GM10248 (cell line): Measurements from ENCODE around the gene LIPT1.

Source experiments
- CTCF ChIA-PET: fragments of 300-600 bp; sonication (Branson Sonifier 250); formaldehyde crosslinking; extraction: SDS; loops from one replicate; lab custom pipeline; 2021; ENCODE audit warnings: antibody characterized with exemption; lab: Yijun Ruan, JAX
- POLR2A ChIA-PET: fragments of 350-650 bp; sonication (Branson Sonifier 250); formaldehyde crosslinking; extraction: SDS; loops from one replicate; lab custom pipeline; 2020; ENCODE audit warnings: antibody characterized with exemption; lab: Yijun Ruan, JAX
- DNase-seq: peaks from one replicate; pipeline ENCODE4 v3.0.0; 2012; ENCODE audit errors: extremely low spot score
- TF ChIP-seq, protein P1 (sequence below): IDR thresholded peaks from 2 replicates; pipeline ENCODE4 v1.5.1; 2012; ENCODE audit warnings: mild to moderate bottlenecking, low read depth; ENCODE audit errors: extremely low read depth, missing control alignments, control extremely low read depth

Gene LIPT1

DNA sequence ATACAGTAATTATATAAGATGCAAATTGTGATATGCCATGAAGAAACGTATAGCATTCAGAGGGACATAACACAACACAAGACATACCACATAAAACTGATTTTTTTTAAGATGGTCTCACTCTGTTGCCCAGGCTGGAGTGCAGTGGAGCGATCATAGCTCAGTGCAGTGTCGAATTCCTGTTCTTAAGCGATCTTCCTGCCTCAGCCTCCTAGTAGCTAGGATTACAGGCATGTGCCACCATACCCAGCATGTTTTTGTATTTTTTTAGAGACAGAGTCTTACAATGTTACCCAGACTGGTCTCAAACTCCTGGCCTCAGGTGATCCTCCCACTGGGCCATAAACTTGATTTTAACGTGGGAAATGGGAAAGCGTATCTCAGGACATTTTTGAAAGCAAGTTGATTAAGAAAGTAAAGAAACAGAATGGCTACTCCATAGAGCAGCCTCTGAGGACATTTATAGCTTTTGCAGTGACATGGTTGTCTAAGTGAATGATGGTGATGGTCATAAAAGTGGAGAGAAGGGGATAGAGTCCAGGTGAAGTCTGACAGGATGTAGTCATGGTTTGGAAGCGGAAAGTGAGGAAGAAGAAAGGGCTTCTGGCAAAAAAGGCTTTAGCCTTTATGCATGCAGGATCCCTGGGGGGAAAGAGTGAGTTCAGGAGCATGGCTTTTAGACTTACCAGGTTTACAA lies 2.4 kb upstream of the LIPT1 start:
- POLR2A ChIA-PET: no interaction called here
- DNase-seq: no peak
- CTCF ChIA-PET: no interaction called here
- TF ChIP-seq, protein P1, sequence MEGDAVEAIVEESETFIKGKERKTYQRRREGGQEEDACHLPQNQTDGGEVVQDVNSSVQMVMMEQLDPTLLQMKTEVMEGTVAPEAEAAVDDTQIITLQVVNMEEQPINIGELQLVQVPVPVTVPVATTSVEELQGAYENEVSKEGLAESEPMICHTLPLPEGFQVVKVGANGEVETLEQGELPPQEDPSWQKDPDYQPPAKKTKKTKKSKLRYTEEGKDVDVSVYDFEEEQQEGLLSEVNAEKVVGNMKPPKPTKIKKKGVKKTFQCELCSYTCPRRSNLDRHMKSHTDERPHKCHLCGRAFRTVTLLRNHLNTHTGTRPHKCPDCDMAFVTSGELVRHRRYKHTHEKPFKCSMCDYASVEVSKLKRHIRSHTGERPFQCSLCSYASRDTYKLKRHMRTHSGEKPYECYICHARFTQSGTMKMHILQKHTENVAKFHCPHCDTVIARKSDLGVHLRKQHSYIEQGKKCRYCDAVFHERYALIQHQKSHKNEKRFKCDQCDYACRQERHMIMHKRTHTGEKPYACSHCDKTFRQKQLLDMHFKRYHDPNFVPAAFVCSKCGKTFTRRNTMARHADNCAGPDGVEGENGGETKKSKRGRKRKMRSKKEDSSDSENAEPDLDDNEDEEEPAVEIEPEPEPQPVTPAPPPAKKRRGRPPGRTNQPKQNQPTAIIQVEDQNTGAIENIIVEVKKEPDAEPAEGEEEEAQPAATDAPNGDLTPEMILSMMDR: no peak

DNA sequence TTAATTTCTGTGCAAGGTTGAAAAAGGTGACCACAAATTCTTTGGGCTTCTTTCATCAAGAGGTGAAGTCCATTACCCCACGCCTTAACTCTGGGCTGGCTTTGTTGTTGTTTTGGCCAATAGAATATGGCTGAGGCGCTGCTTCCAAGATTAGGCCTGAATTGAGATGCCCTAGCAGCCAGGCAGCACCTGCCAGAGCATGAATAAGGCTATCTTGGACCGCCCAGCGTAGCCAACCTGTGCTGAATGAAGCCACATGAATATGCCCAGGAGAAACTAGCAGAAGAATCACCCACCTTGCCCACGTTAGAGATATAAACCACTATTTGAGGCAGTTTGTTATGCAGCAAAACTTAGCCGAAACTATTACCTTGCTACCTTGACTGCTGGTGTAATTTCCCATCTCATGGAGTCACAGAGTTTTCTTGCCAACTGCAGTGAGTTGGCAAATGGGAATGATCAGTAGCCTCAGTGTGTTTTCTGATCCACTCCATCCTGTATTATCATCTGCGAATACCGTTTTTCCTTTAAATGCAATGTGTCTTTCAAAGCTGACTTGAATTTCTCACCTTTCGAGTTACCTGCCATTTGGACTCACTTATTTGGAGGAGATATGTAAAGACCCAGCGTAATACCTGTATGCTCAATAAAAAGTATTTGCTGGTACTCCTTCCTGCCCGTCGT lies 704 bp upstream of the LIPT1 start:
- CTCF ChIA-PET: interaction anchor here (0.7 kb wide), 1 partner anchor 183 kb away, joined by 3 read pairs; the partner anchor contains the start of gene EIF5B
- DNase-seq: no peak
- POLR2A ChIA-PET: interaction anchor here (1.0 kb wide), 1 partner anchor 13 kb away, joined by 6 read pairs; no protein-coding TSS in a partner anchor
- TF ChIP-seq, protein P1: no peak

DNA sequence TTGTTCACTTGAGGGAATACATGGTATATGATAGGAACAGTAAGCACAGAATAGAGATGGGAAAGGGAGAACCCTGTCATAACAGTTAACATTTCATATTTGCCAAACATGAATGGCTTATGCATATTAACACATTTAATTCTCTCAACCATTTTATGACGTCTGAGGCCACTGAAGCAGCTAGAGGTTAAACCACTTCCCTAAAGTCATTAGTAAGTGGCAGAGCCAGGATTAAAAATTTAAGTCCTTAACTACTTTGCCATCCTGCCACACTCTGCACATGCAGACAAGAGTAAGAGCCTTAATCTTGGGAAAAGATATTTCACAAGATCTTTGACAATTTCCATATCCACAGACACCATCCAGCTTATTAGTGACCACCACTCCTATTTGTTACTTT lies 2.1 kb downstream of the LIPT1 start:
- POLR2A ChIA-PET: no interaction called here
- CTCF ChIA-PET: interaction anchor here (1.4 to 5.0 kb wide), 3 partner anchors 10 to 20 kb away, joined by 4 to 26 read pairs (median 9); no protein-coding TSS in a partner anchor
- TF ChIP-seq, protein P1: no peak
- no peak for DNase-seq

DNA sequence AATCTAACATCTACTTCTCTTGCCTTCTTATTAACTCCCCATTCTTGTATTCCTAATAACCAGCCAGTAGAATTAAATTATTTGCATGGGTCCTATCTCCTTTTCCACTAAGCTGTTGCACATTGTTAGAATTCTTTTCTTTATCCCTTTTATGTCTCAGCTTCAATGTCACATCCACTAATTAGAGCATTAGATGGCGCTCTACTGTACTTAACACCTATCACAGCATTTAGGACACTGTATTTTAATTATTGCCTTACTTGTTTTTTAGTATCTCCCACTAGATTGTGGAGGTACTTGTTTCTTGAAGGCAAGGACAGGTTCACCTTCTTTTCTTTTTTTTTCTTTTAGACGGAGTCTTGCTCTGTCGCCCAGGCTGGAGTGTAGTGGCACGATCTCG lies 3.8 kb downstream of the LIPT1 start:
- TF ChIP-seq, protein P1: peak; percentile 21
- no peak for DNase-seq
- ChIA-PET POLR2A (no interaction called here), CTCF (interaction anchor here (2.5 to 5.0 kb wide), 2 partner anchors 8 to 15 kb away, joined by 9 to 26 read pairs; no protein-coding TSS in a partner anchor)

DNA sequence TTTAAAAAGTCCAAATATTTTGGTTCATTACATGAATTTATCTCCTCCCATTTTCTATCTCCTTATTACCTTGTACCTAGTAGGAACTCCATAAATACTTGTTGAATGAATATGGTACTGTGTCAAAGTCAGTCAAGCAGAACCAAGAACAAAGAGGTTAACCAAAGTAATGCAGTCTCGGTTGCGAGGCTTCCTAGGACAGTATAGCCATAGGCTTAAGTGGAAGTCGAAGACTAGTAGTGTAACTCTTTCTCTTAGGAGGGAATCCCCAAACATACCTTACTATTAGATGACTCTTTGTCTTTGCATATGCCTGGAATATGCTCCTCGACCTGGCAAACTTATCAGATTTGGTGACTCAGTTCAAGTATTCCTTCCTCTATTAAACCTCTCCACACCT lies 4.8 kb downstream of the LIPT1 start:
- POLR2A ChIA-PET: no interaction called here
- no peak for DNase-seq
- CTCF ChIA-PET: interaction anchor here (5.0 kb wide), 1 partner anchor 7 kb away, joined by 26 read pairs; no protein-coding TSS in a partner anchor
- TF ChIP-seq, protein P1: no peak

DNA sequence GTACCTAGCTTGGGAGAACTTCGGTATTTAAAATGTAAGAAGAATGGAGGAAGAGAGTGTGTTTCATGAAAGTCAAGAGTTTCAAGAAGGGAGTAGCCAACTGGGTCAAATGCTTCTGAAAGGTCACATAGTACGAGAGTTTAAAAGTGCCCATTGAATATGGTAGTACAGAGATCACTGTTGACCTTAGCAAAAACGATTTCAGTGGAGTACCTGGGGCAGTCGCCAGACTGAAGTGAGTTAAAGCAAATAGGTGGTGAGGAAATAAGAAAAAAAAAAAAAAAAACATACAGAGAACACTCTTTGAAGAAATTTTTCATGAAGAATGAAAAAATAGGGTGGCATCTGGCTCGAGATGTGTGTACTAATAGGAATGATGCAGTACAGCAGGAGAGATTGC lies 11.5 kb downstream of the LIPT1 start:
- CTCF ChIA-PET: interaction anchor here (1.4 to 4.0 kb wide), 2 partner anchors 9 to 25 kb away, joined by 3 to 26 read pairs; partner anchors contain the start of gene C2orf15
- POLR2A ChIA-PET: no interaction called here
- DNase-seq: no peak
- TF ChIP-seq, protein P1: no peak
